Activated CD8-positive, alpha-beta memory T cell treated with anti-CD3 and anti-CD28 coated beads, Interleukin-2, amount 50 U/mL, for 1 hour (primary cell): ENCODE measurements around the gene AQP6.

Source experiments
- DNase-seq: peaks from one replicate; pipeline ENCODE4 v3.0.0-alpha.2; 2020; ENCODE audit errors: extremely low read depth

The AQP6 gene

GRCh38 chr12:49972641-49973360 lies at the start of gene AQP6:
AQP6 (plus strand) TSS chr12:49972947; CDS start chr12:49973174, 227 bp downstream.
- DNase-seq: no peak

GRCh38 chr12:49923035-49923644 lies 49.6 kb upstream of the AQP6 start:
- no peak for DNase-seq

- no peak for DNase-seq
Observed at GRCh38 chr12:49923880-49924556, 48.7 kb upstream of the AQP6 start.

- no peak for DNase-seq
Observed at GRCh38 chr12:49924628-49925246, 48.0 kb upstream of the AQP6 start.

- DNase-seq: no peak
Observed at GRCh38 chr12:49925433-49926204, 47.1 kb upstream of the AQP6 start.

- no peak for DNase-seq
Observed at GRCh38 chr12:49928471-49928870, 44.3 kb upstream of the AQP6 start.

- DNase-seq: no peak
Observed at GRCh38 chr12:49929581-49929980, 43.2 kb upstream of the AQP6 start.

- no peak for DNase-seq
Observed at GRCh38 chr12:49930515-49931288, 42.0 kb upstream of the AQP6 start.

GRCh38 chr12:49932023-49932422 lies 40.7 kb upstream of the AQP6 start:
- DNase-seq: no peak

GRCh38 chr12:49932533-49933130 lies 40.1 kb upstream of the AQP6 start:
- no peak for DNase-seq

- no peak for DNase-seq
Observed at GRCh38 chr12:49933796-49934195, 39.0 kb upstream of the AQP6 start.

- no peak for DNase-seq
Observed at GRCh38 chr12:49934505-49934904, 38.2 kb upstream of the AQP6 start.

- no peak for DNase-seq
Observed at GRCh38 chr12:49936925-49937324, 35.8 kb upstream of the AQP6 start.

GRCh38 chr12:49937639-49938300 lies 35.0 kb upstream of the AQP6 start:
- no peak for DNase-seq

- DNase-seq: no peak
Observed at GRCh38 chr12:49939307-49939706, 33.4 kb upstream of the AQP6 start.

GRCh38 chr12:49939707-49940106 lies 33.0 kb upstream of the AQP6 start:
- no peak for DNase-seq

GRCh38 chr12:49941556-49942511 lies 30.9 kb upstream of the AQP6 start:
- no peak for DNase-seq

GRCh38 chr12:49942512-49942893 lies 30.2 kb upstream of the AQP6 start:
- no peak for DNase-seq
